WTC11 (cell line): ENCODE measurements around the gene F2RL3. TPM values are rescaled to one million over a fixed set of nuclear protein-coding genes. Genes with fewer than 3 reads are reported as not detected.

ENCODE experiments used
- ATAC-seq: fragments of 200-7000 bp; cut with Tn5 transposase; 2 replicates; pipeline ENCODE4 v1.10.0; 2021; ENCODE audit warnings: mild to moderate bottlenecking, moderate library complexity
- CTCF ChIA-PET: fragments of 300-600 bp; sonication (Branson Sonifier 250); formaldehyde crosslinking; loops from one replicate; lab custom pipeline; 2021; ENCODE audit warnings: antibody characterized with exemption; lab: Charles Lee
- POLR2A ChIA-PET: fragments of 350-600 bp; sonication (Branson Sonifier 250); formaldehyde crosslinking; loops from one replicate; lab custom pipeline; 2021; ENCODE audit warnings: antibody characterized with exemption; lab: Charles Lee
- DNase-seq: peaks from one replicate; pipeline ENCODE4 v3.0.0; 2021; ENCODE audit warnings: low spot score
- H3K27ac Mint-ChIP-seq: 2 replicates; pipeline ENCODE4 v1.8.0; 2021; ENCODE audit warnings: mixed read lengths
- H3K27me3 Mint-ChIP-seq: 2 replicates; pipeline ENCODE4 v1.8.0; 2021; ENCODE audit warnings: low read depth, mild to moderate bottlenecking, moderate library complexity, mixed read lengths
- H3K36me3 Mint-ChIP-seq: 2 replicates; pipeline ENCODE4 v1.8.0; 2021; ENCODE audit warnings: mixed read lengths
- H3K4me1 Mint-ChIP-seq: 2 replicates; pipeline ENCODE4 v1.8.0; 2022; ENCODE audit warnings: mixed read lengths
- H3K4me3 Mint-ChIP-seq: 2 replicates; pipeline ENCODE4 v1.8.0; 2021; ENCODE audit warnings: mild to moderate bottlenecking, moderate library complexity, mixed read lengths
- H3K9me3 Mint-ChIP-seq: 2 replicates; pipeline ENCODE4 v1.8.0; 2021; ENCODE audit warnings: mixed read lengths
- ATF6 ChIP-seq: sonication (generic); formaldehyde crosslinking; IDR thresholded peaks from 2 replicates; pipeline ENCODE4 v1.8.1; 2023; ENCODE audit warnings: mild to moderate bottlenecking, missing genetic modification reagents
- E2F5 ChIP-seq: sonication (generic); formaldehyde crosslinking; IDR thresholded peaks from 2 replicates; pipeline ENCODE4 v1.8.1; 2022; ENCODE audit warnings: mild to moderate bottlenecking, moderate library complexity, missing genetic modification reagents
- ESRRA ChIP-seq: sonication (generic); formaldehyde crosslinking; IDR thresholded peaks from 2 replicates; pipeline ENCODE4 v1.8.1; 2022; ENCODE audit warnings: mild to moderate bottlenecking, missing genetic modification reagents, borderline replicate concordance
- FOXK1 ChIP-seq: sonication (generic); formaldehyde crosslinking; IDR thresholded peaks from 2 replicates; pipeline ENCODE4 v1.8.0; 2022; ENCODE audit warnings: mild to moderate bottlenecking, moderate library complexity, missing genetic modification reagents
- FOXP1 ChIP-seq: sonication (generic); formaldehyde crosslinking; IDR thresholded peaks from 2 replicates; pipeline ENCODE4 v1.8.0; 2022; ENCODE audit warnings: missing genetic modification reagents, mild to moderate bottlenecking, moderate library complexity, borderline replicate concordance
- GRHL2 ChIP-seq: fragments of 250-450 bp; sonication (Bioruptor Pico); IDR thresholded peaks from 2 replicates; pipeline ENCODE4 v1.8.0; 2022; ENCODE audit warnings: mild to moderate bottlenecking, moderate library complexity; ENCODE audit not compliant: insufficient replicate concordance, severe bottlenecking
- MAX ChIP-seq: sonication (generic); formaldehyde crosslinking; IDR thresholded peaks from 2 replicates; pipeline ENCODE4 v1.8.0; 2022; ENCODE audit warnings: mild to moderate bottlenecking, missing genetic modification reagents
- MXD4 ChIP-seq: fragments of 250-450 bp; sonication (Bioruptor Pico); IDR thresholded peaks from 2 replicates; pipeline ENCODE4 v1.8.0; 2021; ENCODE audit warnings: mild to moderate bottlenecking, moderate library complexity, borderline replicate concordance
- NR3C1 ChIP-seq: sonication (generic); formaldehyde crosslinking; conservative IDR thresholded peaks from 2 replicates; pipeline ENCODE4 v1.8.1; 2023; ENCODE audit warnings: low read depth, mild to moderate bottlenecking, missing genetic modification reagents
- PRRX2 ChIP-seq: fragments of 250-450 bp; sonication (Bioruptor Pico); IDR thresholded peaks from 2 replicates; pipeline ENCODE4 v1.8.0; 2021; ENCODE audit warnings: mild to moderate bottlenecking
- TEAD1 ChIP-seq: sonication (generic); formaldehyde crosslinking; IDR thresholded peaks from 2 replicates; pipeline ENCODE4 v1.8.0; 2022; ENCODE audit warnings: mild to moderate bottlenecking, missing genetic modification reagents
- ZNF121 ChIP-seq: sonication (generic); formaldehyde crosslinking; IDR thresholded peaks from 2 replicates; pipeline ENCODE4 v1.8.0; 2023; ENCODE audit warnings: missing genetic modification reagents
- ZNF232 ChIP-seq: sonication (generic); formaldehyde crosslinking; IDR thresholded peaks from 2 replicates; pipeline ENCODE4 v1.8.0; 2022; ENCODE audit warnings: mild to moderate bottlenecking, missing genetic modification reagents
- ZNF671 ChIP-seq: fragments of 250-450 bp; sonication (Bioruptor Pico); IDR thresholded peaks from 2 replicates; pipeline ENCODE4 v1.8.0; 2021; ENCODE audit warnings: mild to moderate bottlenecking
- total RNA-seq: library from RNA; stranded (reverse); gene quantifications from 3 replicates; pipeline ENCODE4 v1.2.3, GENCODE V29; 2021
- TF ChIP-seq, protein P1 (sequence below): sonication (generic); formaldehyde crosslinking; IDR thresholded peaks from 2 replicates; pipeline ENCODE4 v1.8.1; 2022; ENCODE audit warnings: low read depth, mild to moderate bottlenecking, moderate library complexity, missing genetic modification reagents, borderline replicate concordance
- TF ChIP-seq, protein P2 (sequence below): fragments of 250-450 bp; sonication (Bioruptor Pico); IDR thresholded peaks from 2 replicates; pipeline ENCODE4 v1.8.0; 2021; ENCODE audit warnings: mild to moderate bottlenecking
- TF ChIP-seq, protein P3 (sequence below): sonication (generic); formaldehyde crosslinking; IDR thresholded peaks from 2 replicates; pipeline ENCODE4 v1.8.0; 2023; ENCODE audit warnings: missing genetic modification reagents, mild to moderate bottlenecking, borderline replicate concordance
- TF ChIP-seq, protein P4 (sequence below): sonication (generic); formaldehyde crosslinking; IDR thresholded peaks from 2 replicates; pipeline ENCODE4 v1.8.0; 2022; ENCODE audit warnings: mild to moderate bottlenecking, missing genetic modification reagents
- TF ChIP-seq, protein P5 (sequence below): sonication (generic); formaldehyde crosslinking; IDR thresholded peaks from 2 replicates; pipeline ENCODE4 v1.8.1; 2022; ENCODE audit warnings: mild to moderate bottlenecking, missing genetic modification reagents, moderate library complexity, borderline replicate concordance

Gene F2RL3
- total RNA-seq, 1 experiment from 2014 or later = 0.11 TPM

DNA sequence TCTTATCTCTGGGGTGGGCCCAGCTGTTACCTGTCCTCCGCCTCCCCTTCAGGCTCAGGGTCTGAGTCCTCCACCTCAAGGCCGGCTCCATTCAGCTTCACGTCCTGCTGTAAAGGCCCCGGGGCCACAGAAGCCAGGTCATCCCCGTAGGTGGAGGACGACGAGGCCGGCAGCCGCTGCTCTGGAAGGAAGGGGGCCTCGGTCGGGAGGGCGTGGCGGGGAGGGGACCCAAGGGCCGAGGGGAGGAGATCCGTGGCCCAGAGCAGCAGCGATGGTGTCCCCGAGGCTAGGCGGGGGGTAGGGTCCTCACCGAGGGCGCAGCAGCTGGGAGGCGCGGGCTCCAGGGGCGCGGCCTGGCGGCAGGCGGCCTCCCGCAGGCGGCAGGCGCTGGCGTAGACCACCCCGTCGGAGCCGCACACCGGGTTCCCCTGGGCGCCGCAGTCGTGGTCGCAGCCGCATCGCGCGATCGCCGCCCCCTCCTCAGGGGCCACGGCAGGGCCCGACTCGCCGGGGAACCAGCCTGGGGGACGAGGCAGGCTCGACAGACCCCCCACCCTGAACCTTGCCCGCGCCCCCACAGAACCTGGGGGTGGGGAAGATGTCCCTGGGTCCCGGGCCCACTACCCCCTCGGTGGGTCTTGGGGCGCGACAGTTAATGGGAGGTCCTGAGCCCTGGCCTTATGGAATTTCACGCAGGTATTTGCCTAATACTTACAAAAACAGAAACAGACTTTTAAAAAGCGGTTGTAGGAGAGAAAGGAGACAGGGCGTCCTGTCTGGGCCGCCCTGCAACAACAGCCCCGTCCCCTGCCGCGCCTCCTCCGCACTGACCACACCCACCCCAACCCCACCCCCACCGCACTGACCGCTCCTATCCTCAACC, 7.6 kb downstream of the F2RL3 start (continued):
- TF ChIP-seq, protein P1, sequence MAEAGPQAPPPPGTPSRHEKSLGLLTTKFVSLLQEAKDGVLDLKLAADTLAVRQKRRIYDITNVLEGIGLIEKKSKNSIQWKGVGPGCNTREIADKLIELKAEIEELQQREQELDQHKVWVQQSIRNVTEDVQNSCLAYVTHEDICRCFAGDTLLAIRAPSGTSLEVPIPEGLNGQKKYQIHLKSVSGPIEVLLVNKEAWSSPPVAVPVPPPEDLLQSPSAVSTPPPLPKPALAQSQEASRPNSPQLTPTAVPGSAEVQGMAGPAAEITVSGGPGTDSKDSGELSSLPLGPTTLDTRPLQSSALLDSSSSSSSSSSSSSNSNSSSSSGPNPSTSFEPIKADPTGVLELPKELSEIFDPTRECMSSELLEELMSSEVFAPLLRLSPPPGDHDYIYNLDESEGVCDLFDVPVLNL (CRISPR knock-in tag) = no peak
- no peak for TF ChIP-seq ESRRA
- TF ChIP-seq ZNF671 = no peak
- TF ChIP-seq, protein P2, sequence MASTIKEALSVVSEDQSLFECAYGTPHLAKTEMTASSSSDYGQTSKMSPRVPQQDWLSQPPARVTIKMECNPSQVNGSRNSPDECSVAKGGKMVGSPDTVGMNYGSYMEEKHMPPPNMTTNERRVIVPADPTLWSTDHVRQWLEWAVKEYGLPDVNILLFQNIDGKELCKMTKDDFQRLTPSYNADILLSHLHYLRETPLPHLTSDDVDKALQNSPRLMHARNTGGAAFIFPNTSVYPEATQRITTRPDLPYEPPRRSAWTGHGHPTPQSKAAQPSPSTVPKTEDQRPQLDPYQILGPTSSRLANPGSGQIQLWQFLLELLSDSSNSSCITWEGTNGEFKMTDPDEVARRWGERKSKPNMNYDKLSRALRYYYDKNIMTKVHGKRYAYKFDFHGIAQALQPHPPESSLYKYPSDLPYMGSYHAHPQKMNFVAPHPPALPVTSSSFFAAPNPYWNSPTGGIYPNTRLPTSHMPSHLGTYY (CRISPR knock-in tag) = no peak
- TF ChIP-seq PRRX2 (CRISPR knock-in tag) = no peak
- no peak for TF ChIP-seq MXD4 (CRISPR knock-in tag)
- TF ChIP-seq E2F5 (CRISPR knock-in tag) = no peak
- TF ChIP-seq ATF6 (CRISPR knock-in tag) = no peak
- TF ChIP-seq TEAD1 (CRISPR knock-in tag) = no peak
- TF ChIP-seq, protein P3, sequence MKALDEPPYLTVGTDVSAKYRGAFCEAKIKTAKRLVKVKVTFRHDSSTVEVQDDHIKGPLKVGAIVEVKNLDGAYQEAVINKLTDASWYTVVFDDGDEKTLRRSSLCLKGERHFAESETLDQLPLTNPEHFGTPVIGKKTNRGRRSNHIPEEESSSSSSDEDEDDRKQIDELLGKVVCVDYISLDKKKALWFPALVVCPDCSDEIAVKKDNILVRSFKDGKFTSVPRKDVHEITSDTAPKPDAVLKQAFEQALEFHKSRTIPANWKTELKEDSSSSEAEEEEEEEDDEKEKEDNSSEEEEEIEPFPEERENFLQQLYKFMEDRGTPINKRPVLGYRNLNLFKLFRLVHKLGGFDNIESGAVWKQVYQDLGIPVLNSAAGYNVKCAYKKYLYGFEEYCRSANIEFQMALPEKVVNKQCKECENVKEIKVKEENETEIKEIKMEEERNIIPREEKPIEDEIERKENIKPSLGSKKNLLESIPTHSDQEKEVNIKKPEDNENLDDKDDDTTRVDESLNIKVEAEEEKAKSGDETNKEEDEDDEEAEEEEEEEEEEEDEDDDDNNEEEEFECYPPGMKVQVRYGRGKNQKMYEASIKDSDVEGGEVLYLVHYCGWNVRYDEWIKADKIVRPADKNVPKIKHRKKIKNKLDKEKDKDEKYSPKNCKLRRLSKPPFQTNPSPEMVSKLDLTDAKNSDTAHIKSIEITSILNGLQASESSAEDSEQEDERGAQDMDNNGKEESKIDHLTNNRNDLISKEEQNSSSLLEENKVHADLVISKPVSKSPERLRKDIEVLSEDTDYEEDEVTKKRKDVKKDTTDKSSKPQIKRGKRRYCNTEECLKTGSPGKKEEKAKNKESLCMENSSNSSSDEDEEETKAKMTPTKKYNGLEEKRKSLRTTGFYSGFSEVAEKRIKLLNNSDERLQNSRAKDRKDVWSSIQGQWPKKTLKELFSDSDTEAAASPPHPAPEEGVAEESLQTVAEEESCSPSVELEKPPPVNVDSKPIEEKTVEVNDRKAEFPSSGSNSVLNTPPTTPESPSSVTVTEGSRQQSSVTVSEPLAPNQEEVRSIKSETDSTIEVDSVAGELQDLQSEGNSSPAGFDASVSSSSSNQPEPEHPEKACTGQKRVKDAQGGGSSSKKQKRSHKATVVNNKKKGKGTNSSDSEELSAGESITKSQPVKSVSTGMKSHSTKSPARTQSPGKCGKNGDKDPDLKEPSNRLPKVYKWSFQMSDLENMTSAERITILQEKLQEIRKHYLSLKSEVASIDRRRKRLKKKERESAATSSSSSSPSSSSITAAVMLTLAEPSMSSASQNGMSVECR (CRISPR knock-in tag) = no peak
- no peak for TF ChIP-seq ZNF232 (CRISPR knock-in tag)
- no peak for TF ChIP-seq GRHL2 (CRISPR knock-in tag)
- TF ChIP-seq, all 79 proteins: peak for 4

DNA sequence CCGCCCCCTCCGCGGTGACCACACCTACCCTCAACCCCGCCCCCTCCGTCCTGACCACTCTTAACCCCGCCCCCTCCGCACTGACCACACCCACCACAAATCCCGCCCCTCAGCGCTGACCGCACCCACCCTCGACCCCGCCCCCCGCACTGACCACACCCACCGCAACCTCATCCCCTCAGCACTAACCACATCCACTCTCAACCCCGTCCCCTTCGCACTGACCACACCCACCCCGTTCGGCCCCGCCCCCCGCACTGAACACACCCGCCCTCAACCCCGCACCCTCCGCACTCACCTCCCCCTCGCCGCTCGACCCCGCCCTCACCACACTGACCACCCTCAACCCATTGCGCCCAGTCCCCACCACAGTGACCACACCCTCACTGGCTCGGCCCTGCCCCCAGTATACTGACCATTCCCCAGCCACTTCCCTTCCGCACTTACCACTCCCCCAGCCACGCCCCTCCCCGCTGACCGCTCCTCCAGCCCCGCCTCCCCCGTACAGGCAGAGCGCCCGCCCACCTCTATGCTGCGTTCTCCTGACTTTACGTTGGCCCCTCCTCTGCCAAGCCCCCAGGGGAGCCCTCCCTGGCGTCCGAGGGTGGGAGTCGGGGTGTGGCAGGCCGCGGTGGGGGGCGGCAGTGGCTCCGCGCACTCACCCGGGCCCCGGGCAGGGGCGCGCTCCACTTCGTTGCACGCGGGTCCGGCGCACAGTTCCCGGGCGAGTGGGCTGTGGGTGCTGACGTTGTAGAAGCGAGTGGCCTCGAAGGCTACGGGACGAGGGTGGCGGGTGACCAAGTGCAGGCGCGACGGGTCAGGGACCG, 8.4 kb downstream of the F2RL3 start:
- Mint-ChIP-seq H3K36me3 (no peaks in the 10 kb centered on the region), H3K27me3 (peaks cover 31% of the 10 kb centered on the region), H3K9me3 (no peaks in the 10 kb centered on the region), H3K27ac (no peak overlapping the region), H3K4me1 (peaks cover 4% of the 10 kb centered on the region; the same call in 1 of the 2 replicates), H3K4me3 (peak overlapping the region; percentile 62)
- peak; percentile 97 for DNase-seq
- ChIA-PET CTCF (interaction anchor here (0.7 to 1.5 kb wide), 3 partner anchors 9 to 182 kb away, joined by 3 to 6 read pairs (median 3); no protein-coding TSS in a partner anchor), POLR2A (no interaction called here)
- peak; percentile 86 for ATAC-seq
- TF ChIP-seq, protein P4, sequence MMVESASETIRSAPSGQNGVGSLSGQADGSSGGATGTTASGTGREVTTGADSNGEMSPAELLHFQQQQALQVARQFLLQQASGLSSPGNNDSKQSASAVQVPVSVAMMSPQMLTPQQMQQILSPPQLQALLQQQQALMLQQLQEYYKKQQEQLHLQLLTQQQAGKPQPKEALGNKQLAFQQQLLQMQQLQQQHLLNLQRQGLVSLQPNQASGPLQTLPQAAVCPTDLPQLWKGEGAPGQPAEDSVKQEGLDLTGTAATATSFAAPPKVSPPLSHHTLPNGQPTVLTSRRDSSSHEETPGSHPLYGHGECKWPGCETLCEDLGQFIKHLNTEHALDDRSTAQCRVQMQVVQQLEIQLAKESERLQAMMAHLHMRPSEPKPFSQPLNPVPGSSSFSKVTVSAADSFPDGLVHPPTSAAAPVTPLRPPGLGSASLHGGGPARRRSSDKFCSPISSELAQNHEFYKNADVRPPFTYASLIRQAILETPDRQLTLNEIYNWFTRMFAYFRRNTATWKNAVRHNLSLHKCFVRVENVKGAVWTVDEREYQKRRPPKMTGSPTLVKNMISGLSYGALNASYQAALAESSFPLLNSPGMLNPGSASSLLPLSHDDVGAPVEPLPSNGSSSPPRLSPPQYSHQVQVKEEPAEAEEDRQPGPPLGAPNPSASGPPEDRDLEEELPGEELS (CRISPR knock-in tag) = 0 out of 2 replicates have a peak, but pooled peaks have one; percentile 15
- peak; percentile 67; the same call in 1 of the 2 replicates for TF ChIP-seq FOXP1 (CRISPR knock-in tag)
- TF ChIP-seq, protein P5, sequence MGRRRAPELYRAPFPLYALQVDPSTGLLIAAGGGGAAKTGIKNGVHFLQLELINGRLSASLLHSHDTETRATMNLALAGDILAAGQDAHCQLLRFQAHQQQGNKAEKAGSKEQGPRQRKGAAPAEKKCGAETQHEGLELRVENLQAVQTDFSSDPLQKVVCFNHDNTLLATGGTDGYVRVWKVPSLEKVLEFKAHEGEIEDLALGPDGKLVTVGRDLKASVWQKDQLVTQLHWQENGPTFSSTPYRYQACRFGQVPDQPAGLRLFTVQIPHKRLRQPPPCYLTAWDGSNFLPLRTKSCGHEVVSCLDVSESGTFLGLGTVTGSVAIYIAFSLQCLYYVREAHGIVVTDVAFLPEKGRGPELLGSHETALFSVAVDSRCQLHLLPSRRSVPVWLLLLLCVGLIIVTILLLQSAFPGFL (CRISPR knock-in tag) = no peak
- peak; percentile 33; the same call in 1 of the 2 replicates for TF ChIP-seq MAX (CRISPR knock-in tag)
- TF ChIP-seq ZNF121 (CRISPR knock-in tag) = no peak
- peak; percentile 56; the same call in 1 of the 2 replicates for TF ChIP-seq FOXK1 (CRISPR knock-in tag)
- TF ChIP-seq NR3C1 (CRISPR knock-in tag) = no peak
